ENCODE results near the gene TBC1D24. TPM values are rescaled to one million over a fixed set of nuclear protein-coding genes. Genes with fewer than 3 reads are reported as not detected.

Gene TBC1D24
- total RNA-seq, 1 donor from 2014 or later = 43.7 TPM

DNA sequence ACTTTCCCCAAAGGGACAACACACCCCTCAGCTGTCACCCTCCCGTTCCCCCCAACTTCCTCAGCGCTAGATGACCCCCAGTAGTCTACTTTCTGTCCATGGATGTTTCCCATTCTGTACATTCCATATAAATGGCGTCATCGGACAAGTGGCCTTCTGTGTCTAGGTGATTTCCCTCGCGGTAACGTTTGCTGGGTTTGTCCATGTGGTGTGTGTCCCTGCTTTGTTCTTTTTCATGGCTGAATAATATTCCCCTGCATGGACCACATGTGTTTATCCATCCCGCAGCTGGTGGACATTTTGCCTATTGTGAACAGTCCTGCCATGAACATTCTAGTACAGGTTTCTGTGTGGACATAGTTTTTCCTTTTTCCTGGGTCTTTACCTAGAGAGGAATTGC lies 22.3 kb upstream of the TBC1D24 start:
- no peaks in the 10 kb centered on the region for H3K4me1 ChIP-seq
- ATAC-seq (no peak), DNase-seq (no peak)
- no peaks in the 10 kb centered on the region for H3K27me3 ChIP-seq
- H3K4me3 ChIP-seq = no peak overlapping the region
- no peak overlapping the region for H3K27ac ChIP-seq
- H3K36me3 ChIP-seq = peaks cover 6% of the 10 kb centered on the region
- H3K9me3 ChIP-seq = no peaks in the 10 kb centered on the region
- intact Hi-C loops (cut with DNase I) = no loop called here
- no peak for TF ChIP-seq CTCF (IDR thresholded peaks at IDR 0.05)

- DNase-seq (no peak), ATAC-seq (no peak)
- Histone ChIP-seq H3K4me3 (no peak overlapping the region), H3K4me1 (peaks cover 9% of the 10 kb centered on the region), H3K27me3 (no peaks in the 10 kb centered on the region), H3K36me3 (no peaks in the 10 kb centered on the region), H3K27ac (no peak overlapping the region), H3K9me3 (no peaks in the 10 kb centered on the region)
- intact Hi-C loops (cut with DNase I) = no loop called here
- TF ChIP-seq CTCF (IDR thresholded peaks at IDR 0.05) = no peak
Measured at GRCh38 chr16:2455081-2455845, 19.7 kb upstream of the TBC1D24 start.

GRCh38 chr16:2456551-2457153 lies 18.3 kb upstream of the TBC1D24 start:
- Histone ChIP-seq H3K36me3 (no peaks in the 10 kb centered on the region), H3K9me3 (no peaks in the 10 kb centered on the region), H3K27me3 (no peaks in the 10 kb centered on the region), H3K4me3 (no peak overlapping the region), H3K27ac (no peak overlapping the region), H3K4me1 (peaks cover 11% of the 10 kb centered on the region)
- intact Hi-C loops (cut with DNase I) = no loop called here
- DNase-seq (no peak), ATAC-seq (no peak)
- TF ChIP-seq CTCF (IDR thresholded peaks at IDR 0.05) = no peak

DNA sequence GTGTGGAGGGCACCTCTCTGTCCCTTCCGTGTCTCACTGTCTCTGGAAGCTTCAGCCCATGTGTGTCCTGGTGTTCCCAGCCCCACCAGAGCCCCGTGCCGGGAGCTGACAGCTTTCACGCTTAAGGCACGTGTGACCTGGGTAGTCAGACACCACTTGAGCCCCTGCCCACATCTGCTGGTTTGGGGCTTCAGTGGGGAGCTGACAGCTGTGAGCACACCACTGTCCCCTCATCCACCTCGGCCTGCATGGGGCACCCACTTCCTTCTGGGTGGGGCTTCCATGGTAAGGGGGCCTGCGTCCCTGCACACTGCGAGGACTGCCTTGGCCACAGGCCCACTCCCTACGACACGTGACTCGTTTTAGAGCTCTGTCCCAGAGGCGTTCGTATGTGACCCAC lies 17.7 kb upstream of the TBC1D24 start:
- H3K9me3 ChIP-seq = no peaks in the 10 kb centered on the region
- no peak overlapping the region for H3K4me3 ChIP-seq
- TF ChIP-seq CTCF (IDR thresholded peaks at IDR 0.05) = no peak
- no peak overlapping the region for H3K27ac ChIP-seq
- no peaks in the 10 kb centered on the region for H3K36me3 ChIP-seq
- peaks cover 11% of the 10 kb centered on the region for H3K4me1 ChIP-seq
- intact Hi-C loops (cut with DNase I) = no loop called here
- DNase-seq (no peak), ATAC-seq (no peak)
- no peaks in the 10 kb centered on the region for H3K27me3 ChIP-seq

DNA sequence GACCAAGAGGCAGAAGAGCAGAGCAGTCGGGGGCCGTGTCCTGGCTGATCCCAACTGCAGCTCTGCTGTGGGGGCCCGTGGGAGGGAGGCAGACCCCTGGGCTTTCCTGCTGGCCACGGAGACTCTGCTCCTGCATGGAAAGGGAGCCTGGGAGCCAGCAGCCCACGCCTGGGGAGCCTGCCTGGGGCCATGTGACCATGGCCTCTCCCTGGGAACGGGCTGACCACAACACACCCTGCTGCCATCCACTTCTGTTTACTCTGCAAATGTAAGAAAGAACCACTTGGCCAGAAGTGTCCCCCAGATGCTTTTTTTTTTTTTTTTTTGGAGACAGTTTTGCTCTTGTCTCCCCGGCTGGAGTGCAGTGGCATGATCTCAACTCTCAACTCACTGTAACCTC lies 17.0 kb upstream of the TBC1D24 start:
- no peak for TF ChIP-seq CTCF (IDR thresholded peaks at IDR 0.05)
- DNase-seq = no peak
- Histone ChIP-seq H3K9me3 (no peaks in the 10 kb centered on the region), H3K4me1 (peaks cover 11% of the 10 kb centered on the region), H3K27ac (no peak overlapping the region), H3K27me3 (no peaks in the 10 kb centered on the region), H3K36me3 (no peaks in the 10 kb centered on the region), H3K4me3 (no peak overlapping the region)
- intact Hi-C loops (cut with DNase I) = no loop called here
- peak; percentile 17 for ATAC-seq

All from upper lobe of right lung (tissue), 1 donor.